Esophagus squamous epithelium (tissue), 4 donors: Measurements from ENCODE around the gene ALDH9A1.

Experiments used
- POLR2A ChIP-seq, 4 donors: fragments of 450-650 bp; IDR thresholded peaks; one replicate each; pipeline ENCODE4 v1.6.1; 2017; ENCODE audit warnings: antibody characterized with exemption in 4 of 4, mild to moderate bottlenecking in 4 of 4, moderate library complexity in 3 of 4
- TF ChIP-seq, protein P1 (sequence below), 6 experiments: fragments of 450-650 bp in 4 of 6; fragments of 200-600 bp in 2 of 6; sonication (generic) in 2 of 6; IDR thresholded peaks; one replicate each; pipeline ENCODE4 v1.5.1; 2016 to 2019; ENCODE audit warnings: antibody characterized with exemption in 6 of 6, mild to moderate bottlenecking in 4 of 6, moderate library complexity in 4 of 6

DNA sequence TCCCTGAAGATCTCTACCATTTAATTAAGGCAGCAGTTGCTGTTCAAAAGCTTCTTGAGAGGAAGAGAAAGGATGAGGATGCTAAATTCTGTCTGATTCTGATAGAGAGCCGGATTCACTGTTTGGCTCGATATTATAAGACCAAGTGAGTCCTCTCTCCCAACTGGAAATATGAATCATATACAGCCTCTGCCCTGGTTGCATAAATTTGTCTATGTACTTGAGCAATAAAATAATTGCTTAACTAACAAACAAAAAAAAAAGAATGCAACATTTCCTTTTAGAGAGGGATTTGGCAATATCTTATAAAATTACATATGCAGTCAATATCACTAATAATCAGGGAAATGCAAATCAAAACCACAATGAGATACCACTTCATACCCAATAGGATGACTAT lies 26.8 kb downstream of the ALDH9A1 start:
- TF ChIP-seq, protein P1, sequence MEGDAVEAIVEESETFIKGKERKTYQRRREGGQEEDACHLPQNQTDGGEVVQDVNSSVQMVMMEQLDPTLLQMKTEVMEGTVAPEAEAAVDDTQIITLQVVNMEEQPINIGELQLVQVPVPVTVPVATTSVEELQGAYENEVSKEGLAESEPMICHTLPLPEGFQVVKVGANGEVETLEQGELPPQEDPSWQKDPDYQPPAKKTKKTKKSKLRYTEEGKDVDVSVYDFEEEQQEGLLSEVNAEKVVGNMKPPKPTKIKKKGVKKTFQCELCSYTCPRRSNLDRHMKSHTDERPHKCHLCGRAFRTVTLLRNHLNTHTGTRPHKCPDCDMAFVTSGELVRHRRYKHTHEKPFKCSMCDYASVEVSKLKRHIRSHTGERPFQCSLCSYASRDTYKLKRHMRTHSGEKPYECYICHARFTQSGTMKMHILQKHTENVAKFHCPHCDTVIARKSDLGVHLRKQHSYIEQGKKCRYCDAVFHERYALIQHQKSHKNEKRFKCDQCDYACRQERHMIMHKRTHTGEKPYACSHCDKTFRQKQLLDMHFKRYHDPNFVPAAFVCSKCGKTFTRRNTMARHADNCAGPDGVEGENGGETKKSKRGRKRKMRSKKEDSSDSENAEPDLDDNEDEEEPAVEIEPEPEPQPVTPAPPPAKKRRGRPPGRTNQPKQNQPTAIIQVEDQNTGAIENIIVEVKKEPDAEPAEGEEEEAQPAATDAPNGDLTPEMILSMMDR (IDR thresholded peaks at IDR 0.05): no peak
- no peak for TF ChIP-seq POLR2A (IDR thresholded peaks at IDR 0.05)
